ENCODE measurements around the gene CXCR1. TPM values are rescaled to one million over a fixed set of nuclear protein-coding genes. Genes with fewer than 3 reads are reported as not detected.

CXCR1 gene
- not detected in 5 replicates for total RNA-seq (2022; extraction: Qiagen RNA extraction; ENCODE audit: low read depth)

DNA sequence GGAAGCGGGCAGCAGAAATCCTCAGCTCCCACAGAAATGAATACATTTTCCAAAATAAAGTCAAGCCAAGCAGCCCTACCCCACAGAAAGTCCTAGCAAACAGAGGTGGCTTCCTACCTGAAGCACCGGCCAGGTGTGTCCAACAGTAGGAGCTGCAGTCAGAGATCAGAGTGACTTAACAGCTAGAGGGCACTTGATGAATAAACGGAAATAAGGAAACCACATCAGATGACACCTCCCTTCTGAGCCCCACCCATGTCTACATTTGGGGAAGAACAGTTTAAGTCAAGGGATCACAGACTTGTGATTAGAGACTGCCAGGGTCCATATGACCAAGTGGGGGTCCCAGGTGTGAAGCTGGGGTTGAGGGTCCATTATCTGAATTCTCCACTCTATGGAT lies at the start of gene CXCR1:
Gene CXCR1 (minus strand): TSS at position 172 of the 400 bp plus-strand sequence. CDS start 1,751 bp downstream, outside the sequence.

DNA sequence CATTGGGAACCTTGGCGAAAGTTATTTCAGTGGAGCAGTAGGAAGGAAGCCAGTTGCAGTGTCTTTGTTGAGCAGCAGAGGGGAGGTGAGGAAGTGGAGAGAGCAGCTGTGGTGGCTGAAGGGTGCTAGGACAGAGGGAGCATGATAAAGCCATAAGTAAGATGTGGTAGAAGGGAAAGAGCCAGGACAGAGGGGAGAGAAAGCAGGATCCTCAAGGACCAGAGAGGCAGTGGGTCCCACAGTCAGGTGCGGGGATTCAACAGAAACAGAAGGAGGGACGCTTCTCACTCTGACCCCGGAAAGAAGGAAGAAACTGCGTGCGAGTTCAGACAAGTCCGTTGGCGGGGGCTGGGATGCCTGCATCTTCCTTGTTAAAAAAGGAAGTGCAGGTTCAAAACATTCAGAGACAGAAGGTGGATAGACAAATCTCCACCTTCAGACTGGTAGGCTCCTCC lies 41.1 kb downstream of the CXCR1 start, which contains the start of gene CXCR2:
Gene CXCR2 (plus strand): TSS at position 403 of the 455 bp plus-strand sequence. CDS start 8,774 bp downstream, outside the sequence.

Other genes with a start within 250 kb of the CXCR1 start
- 4.9 to 12.8 TPM (median 9.2 TPM) in 5 replicates for gene TNS1, start 164.0 kb downstream of the CXCR1 start, total RNA-seq (2022; extraction: Qiagen RNA extraction; ENCODE audit: low read depth)
- not detected in 5 replicates for gene RUFY4, start 97.7 kb downstream of the CXCR1 start, total RNA-seq (2022; extraction: Qiagen RNA extraction; ENCODE audit: low read depth)
- gene CXCR2, start 40.9 kb downstream of the CXCR1 start, total RNA-seq (2022; extraction: Qiagen RNA extraction; ENCODE audit: low read depth) = not detected in 5 replicates
- 277 to 304 TPM (median 293 TPM) in 5 replicates for gene ARPC2, start 50.2 kb upstream of the CXCR1 start, total RNA-seq (2022; extraction: Qiagen RNA extraction; ENCODE audit: low read depth)
- gene GPBAR1, start 94.1 kb upstream of the CXCR1 start, total RNA-seq (2022; extraction: Qiagen RNA extraction; ENCODE audit: low read depth) = 0.07 to 0.17 TPM (median 0.15 TPM) in 5 replicates
- gene AAMP, start 103.2 kb upstream of the CXCR1 start, total RNA-seq (2022; extraction: Qiagen RNA extraction; ENCODE audit: low read depth) = 122 to 183 TPM (median 123 TPM) in 5 replicates
- 56.2 to 69.7 TPM (median 65.2 TPM) in 5 replicates for gene PNKD, start 103.6 kb upstream of the CXCR1 start, total RNA-seq (2022; extraction: Qiagen RNA extraction; ENCODE audit: low read depth)
- 109 to 131 TPM (median 123 TPM) in 5 replicates for gene TMBIM1, start 125.5 kb upstream of the CXCR1 start, total RNA-seq (2022; extraction: Qiagen RNA extraction; ENCODE audit: low read depth)
- gene CATIP, start 189.9 kb upstream of the CXCR1 start, total RNA-seq (2022; extraction: Qiagen RNA extraction; ENCODE audit: low read depth) = 0.09 TPM in 2 of 5 replicates, not detected in the others
- gene SLC11A1, start 215.3 kb upstream of the CXCR1 start, total RNA-seq (2022; extraction: Qiagen RNA extraction; ENCODE audit: low read depth) = 0.24 to 0.63 TPM (median 0.35 TPM) in 5 replicates
- gene CTDSP1, start 232.9 kb upstream of the CXCR1 start, total RNA-seq (2022; extraction: Qiagen RNA extraction; ENCODE audit: low read depth) = 58.9 to 77.3 TPM (median 73.4 TPM) in 5 replicates